HepG2 (cell line): ENCODE results near the gene CACNG8. TPM values are rescaled to one million over a fixed set of nuclear protein-coding genes. Genes with fewer than 3 reads are reported as not detected.

ENCODE experiments used
- ATAC-seq: fragments of 200-7000 bp; cut with Tn5 transposase; 3 replicates; pipeline ENCODE4 v1.9.1; 2020; ENCODE audit warnings: mild to moderate bottlenecking, moderate library complexity
- BruUV-seq: library from RNA; stranded (reverse); fragments of 400-500 nt; replicated peaks from 2 replicates; lab custom pipeline; 2021; lab: Mats Ljungman, UMichigan
- CTCF ChIA-PET: fragments of 300-600 bp; formaldehyde crosslinking; extraction: SDS; loops from one replicate; lab custom pipeline; 2021; ENCODE audit warnings: low total read pairs, inconsistent platforms, low intra/inter-chr PET ratio; lab: Yijun Ruan, JAX
- POLR2A ChIA-PET: fragments of 350-600 bp; sonication (Branson Sonifier 250); formaldehyde crosslinking; loops from one replicate; lab custom pipeline; 2020; ENCODE audit warnings: antibody characterized with exemption, inconsistent platforms; lab: Yijun Ruan, JAX
- DNase-seq: peaks from one replicate; pipeline ENCODE4 v3.0.0-alpha.2; 2015; ENCODE audit warnings: low spot score
- FAIRE-seq: peaks from 3 replicates; lab custom pipeline; 2011; peaks lifted over from hg19 to GRCh38; lab: Jason Lieb, UNC
- H2AFZ ChIP-seq: one replicate; pipeline ENCODE4 v1.6.1; 2011; ENCODE audit warnings: low read length, inconsistent platforms
- H3K27ac ChIP-seq: fragments of 300-600 bp; 3 replicates; pipeline ENCODE4 v1.8.0; 2011; ENCODE audit warnings: mixed run types, mild to moderate bottlenecking, mixed read lengths, low read length, inconsistent platforms; ENCODE audit not compliant: insufficient read depth; ENCODE audit errors: extremely low read length
- H3K27me3 ChIP-seq, 2 experiments: fragments of 200-600 bp in 1 of 2; 2 replicates in 1 of 2; 3 replicates in 1 of 2; pipeline versions ENCODE4 v1.6.0 to v1.8.0; 2011; ENCODE audit warnings: low read length in 2 of 2, mild to moderate bottlenecking in 2 of 2, moderate library complexity in 2 of 2, inconsistent platforms in 1 of 2; ENCODE audit not compliant: insufficient read depth in 2 of 2, control insufficient read depth in 1 of 2
- H3K36me3 ChIP-seq, 2 experiments: fragments of 200-600 bp in 1 of 2; replicated peaks in 1 of 2; 2 replicates in 1 of 2; 3 replicates in 1 of 2; pipeline versions ENCODE4 v1.5.1 to v1.8.0; 2011; ENCODE audit warnings: low read length in 2 of 2, inconsistent platforms in 1 of 2; ENCODE audit not compliant: insufficient read depth in 2 of 2, control insufficient read depth in 1 of 2
- H3K4me1 ChIP-seq: 2 replicates; pipeline ENCODE4 v1.5.1; 2012; ENCODE audit warnings: low read length, inconsistent platforms; ENCODE audit not compliant: insufficient read depth
- H3K4me2 ChIP-seq: 2 replicates; pipeline ENCODE4 v1.6.0; 2011; ENCODE audit warnings: low read depth, low read length, inconsistent platforms
- H3K4me3 ChIP-seq, 3 experiments: fragments of 200-600 bp in 1 of 3; sonication (generic), shearing (Covaris generic) in 1 of 3; replicated peaks in 1 of 3; 2 replicates each; pipeline ENCODE4 v1.5.1; 2011 to 2016; ENCODE audit warnings: low read length in 3 of 3, inconsistent platforms in 2 of 3, low read depth in 2 of 3, mild to moderate bottlenecking in 2 of 3, control low read depth in 1 of 3, mixed read lengths in 1 of 3; ENCODE audit not compliant: insufficient read depth in 1 of 3
- H3K79me2 ChIP-seq: one replicate; pipeline ENCODE4 v1.6.1; 2011; ENCODE audit warnings: low read length, inconsistent platforms; ENCODE audit not compliant: insufficient read depth
- H3K9ac ChIP-seq: 2 replicates; pipeline ENCODE4 v1.6.0; 2011; ENCODE audit warnings: mild to moderate bottlenecking, low read depth, low read length, inconsistent platforms; ENCODE audit not compliant: insufficient read depth
- H3K9me3 ChIP-seq: 2 replicates; pipeline ENCODE4 v1.5.1; 2012; ENCODE audit warnings: mild to moderate bottlenecking, low read length
- H4K20me1 ChIP-seq: 2 replicates; pipeline ENCODE4 v1.6.0; 2011; ENCODE audit warnings: inconsistent platforms, mild to moderate bottlenecking, low read length, moderate library complexity; ENCODE audit not compliant: insufficient read depth
- BHLHE40 ChIP-seq: IDR thresholded peaks from 2 replicates; pipeline ENCODE4 v1.6.1; 2011; ENCODE audit warnings: low read length, improper control_type of control experiment
- DNMT1 ChIP-seq: sonication (generic); formaldehyde crosslinking; IDR thresholded peaks from 2 replicates; pipeline ENCODE4 v1.5.1; 2020; ENCODE audit warnings: mild to moderate bottlenecking, missing genetic modification reagents
- IKZF5 ChIP-seq: IDR thresholded peaks from 2 replicates; pipeline ENCODE4 v1.6.1; 2018; ENCODE audit warnings: missing genetic modification reagents, mild to moderate bottlenecking, missing compliant biosample characterization
- MEIS2 ChIP-seq: sonication (generic); formaldehyde crosslinking; IDR thresholded peaks from 2 replicates; pipeline ENCODE4 v1.9.0; 2021; ENCODE audit warnings: mild to moderate bottlenecking, missing genetic modification reagents
- RFX3 ChIP-seq: IDR thresholded peaks from 2 replicates; pipeline ENCODE4 v1.6.1; 2016; ENCODE audit warnings: missing biosample characterization, missing genetic modification reagents
- RNF219 ChIP-seq: sonication (generic); formaldehyde crosslinking; IDR thresholded peaks from 2 replicates; pipeline ENCODE4 v1.5.0; 2020; ENCODE audit warnings: mild to moderate bottlenecking, missing genetic modification reagents
- ZBTB42 ChIP-seq: sonication (generic); formaldehyde crosslinking; IDR thresholded peaks from 2 replicates; pipeline ENCODE4 v1.5.0; 2020; ENCODE audit warnings: mild to moderate bottlenecking, missing genetic modification reagents
- WGBS: methylation state at CpG from one replicate; pipeline ENCODE4 v1.1.6; 2017; ENCODE audit warnings: low lambda C conversion rate; 5-methylcytosine and 5-hydroxymethylcytosine counted together
- in situ Hi-C: cut with HindIII; loops from 2 replicates; pipeline ENCODE4 v1.10.0; 2017; ENCODE audit warnings: low pct_unique_long_range_greater_than_20kb; ENCODE audit not compliant: extremely low pct_ligation_motif_present
- intact Hi-C: fragments of 100-400 bp; cut with micrococcal nuclease; formaldehyde crosslinking; loops from one replicate; pipeline ENCODE4 v1.10.0; 2022; ENCODE audit not compliant: unreplicated experiment
- polyA plus RNA-seq, 8 experiments: library from polyadenylated mRNA; depleted of rRNA in 3 of 8; stranded (reverse) in 7 of 8; unstranded in 1 of 8; fragments of >200 nt; fragmentation: Illumina TruSeq in 4 of 8; extraction: Trizol in 4 of 8; gene quantifications; 2 replicates each; pipeline versions ENCODE4 v1.2.1 to v1.2.3, GENCODE V29; 2011 to 2016; ENCODE audit warnings: low read depth in 4 of 8, missing spikeins in 1 of 8, mixed read lengths in 1 of 8; ENCODE audit not compliant: insufficient read depth in 1 of 8
- total RNA-seq, 5 experiments: library from RNA; depleted of rRNA; stranded (reverse); fragments of >200 nt; fragmentation: Illumina TruSeq; extraction: Trizol; gene quantifications; 2 replicates each; pipeline ENCODE4 v1.2.3, GENCODE V29; 2016; ENCODE audit warnings: low read depth in 1 of 5

CACNG8 gene
- total and polyA plus RNA-seq, 2 of the 13 experiments (the other 11 are each of a cell fraction or from before 2014, with no cell fraction given): not detected

- intact Hi-C loops: no loop called here
- ATAC-seq: no peak
- no peaks in the 10 kb centered on the region for H4K20me1 ChIP-seq
- no peak for TF ChIP-seq MEIS2
- no peak for TF ChIP-seq RNF219
- TF ChIP-seq ZBTB42 (CRISPR knock-in tag): no peak
- no peak for TF ChIP-seq BHLHE40
- no peak for TF ChIP-seq IKZF5
- no peak for TF ChIP-seq DNMT1 (CRISPR knock-in tag)
- no peak for TF ChIP-seq RFX3 (CRISPR knock-in tag)
- TF ChIP-seq, all 625 proteins: peak for 0
- ChIA-PET CTCF (no interaction called here), POLR2A (no interaction called here)
- DNase-seq (no peak), FAIRE-seq (no peak)
- peaks cover 38% of the 10 kb centered on the region for H3K4me1 ChIP-seq
- WGBS: 44% methylated on average over 3 of the region's 7 CpGs
- no peak overlapping the region for H3K4me3 ChIP-seq
- H3K9me3 ChIP-seq: no peaks in the 10 kb centered on the region
- no peak overlapping the region for H2AFZ ChIP-seq
- no peaks in the 10 kb centered on the region for H3K79me2 ChIP-seq
- H3K9ac ChIP-seq: no peak overlapping the region
- H3K4me2 ChIP-seq: no peak overlapping the region
- no peaks in the 10 kb centered on the region; a peak in 1 of 5 replicates for H3K27me3 ChIP-seq
- in situ Hi-C loops: loop anchor here (10.0 kb wide), 2 partner anchors 122 to 222 kb away; partner anchors contain the start of gene CACNG7
- no TSS peak for BruUV-seq
- H3K27ac ChIP-seq: no peak overlapping the region
- no peaks in the 10 kb centered on the region for H3K36me3 ChIP-seq
Measured at GRCh38 chr19:54026656-54027055, 63.9 kb downstream of the CACNG8 start.
